Hindlimb muscle (tissue), 1 donor: ENCODE measurements around the gene EML2. TPM values are rescaled to one million over a fixed set of nuclear protein-coding genes. Genes with fewer than 3 reads are reported as not detected.
"Not testable (repeated sequence)": the region's sequence is repeated elsewhere in the genome, so short reads cannot be mapped to it uniquely, and the experiment has no call there.

Experiments
- DNase-seq: peaks from one replicate; pipeline ENCODE4 v3.0.0-alpha.2; 2013
- polyA plus RNA-seq: library from polyadenylated mRNA; unstranded; fragments of 120-200 nt; gene quantifications from one replicate; pipeline ENCODE4 v1.2.1, GENCODE V29; 2013; ENCODE audit not compliant: insufficient read length

Gene EML2
- polyA plus RNA-seq, 1 donor = 13.1 TPM

- DNase-seq = no peak
Observed at GRCh38 chr19:45646345-45646698, 7.1 kb upstream of the EML2 start.

GRCh38 chr19:45645631-45646344 is 6.6 kb upstream of the EML2 start:
- DNase-seq = peak; percentile 69

GRCh38 chr19:45645068-45645630 is 6.0 kb upstream of the EML2 start:
- DNase-seq = no peak

GRCh38 chr19:45643927-45644771 is 5.0 kb upstream of the EML2 start:
- no peak for DNase-seq

- peak; percentile 78 for DNase-seq
Observed at GRCh38 chr19:45643024-45643926, 4.1 kb upstream of the EML2 start.

GRCh38 chr19:45641274-45642105 is 2.3 kb upstream of the EML2 start:
- peak; percentile 35 for DNase-seq

GRCh38 chr19:45640849-45641273 is 1.7 kb upstream of the EML2 start:
- DNase-seq = no peak

- no peak for DNase-seq
Observed at GRCh38 chr19:45637890-45638667, 1.1 kb downstream of the EML2 start.

GRCh38 chr19:45636902-45637301 is 2.3 kb downstream of the EML2 start:
- DNase-seq = no peak

- DNase-seq = no peak
Observed at GRCh38 chr19:45636275-45636674, 2.9 kb downstream of the EML2 start.

GRCh38 chr19:45632468-45633196 is 6.6 kb downstream of the EML2 start:
- DNase-seq = peak; percentile 53

- DNase-seq = no peak
Observed at GRCh38 chr19:45630463-45630862, 8.7 kb downstream of the EML2 start.

DNA sequence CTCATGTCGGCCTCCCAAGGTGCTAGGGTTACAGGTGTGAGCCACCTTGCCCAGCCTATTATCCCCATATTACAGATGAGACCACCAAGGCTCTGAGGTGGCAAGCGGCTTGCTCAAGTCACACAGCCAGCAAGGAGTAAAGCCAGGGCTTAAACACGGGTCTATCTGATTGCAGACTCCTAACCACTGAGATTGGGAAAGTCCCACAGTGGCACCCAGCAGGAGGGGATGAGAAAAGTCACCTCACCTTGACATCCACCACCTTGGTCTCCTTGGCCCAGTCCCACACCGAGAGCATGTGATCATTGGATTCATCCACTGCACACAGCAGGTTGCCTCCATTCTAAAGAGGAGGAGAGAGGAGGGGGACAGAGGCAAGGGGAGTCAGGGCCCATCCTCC is 9.5 kb downstream of the EML2 start:
- DNase-seq = no peak

GRCh38 chr19:45628219-45628618 is 11.0 kb downstream of the EML2 start:
- not testable (repeated sequence) for DNase-seq

- DNase-seq = no peak
Observed at GRCh38 chr19:45623984-45624383, 15.2 kb downstream of the EML2 start.

DNA sequence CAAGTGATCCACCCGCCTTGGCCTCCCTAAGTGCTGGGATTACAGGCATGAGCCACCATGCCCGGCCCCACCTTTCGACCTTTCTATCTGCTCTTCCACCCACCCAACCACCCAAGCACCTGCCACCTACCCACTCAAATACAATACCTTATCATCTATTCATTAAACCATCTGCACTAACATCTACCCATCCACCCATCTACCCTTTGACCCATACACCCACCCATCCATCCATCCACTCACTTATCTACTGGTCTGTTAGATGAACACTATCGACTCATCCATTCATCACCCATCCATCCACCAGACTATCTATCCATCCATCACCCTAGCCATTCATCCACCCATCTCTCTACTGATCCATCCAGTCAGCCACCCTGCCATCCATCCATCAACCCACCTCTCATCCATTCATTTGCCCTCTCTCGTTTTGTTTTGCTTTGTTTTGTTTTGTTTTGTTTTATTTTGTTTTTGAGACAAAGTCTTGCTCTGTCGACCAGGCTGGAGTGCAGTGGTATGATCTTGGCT is 17.2 kb downstream of the EML2 start:
- no peak for DNase-seq

GRCh38 chr19:45621389-45621788 is 17.8 kb downstream of the EML2 start:
- no peak for DNase-seq

- no peak for DNase-seq
Observed at GRCh38 chr19:45616704-45617017, 22.5 kb downstream of the EML2 start.

DNA sequence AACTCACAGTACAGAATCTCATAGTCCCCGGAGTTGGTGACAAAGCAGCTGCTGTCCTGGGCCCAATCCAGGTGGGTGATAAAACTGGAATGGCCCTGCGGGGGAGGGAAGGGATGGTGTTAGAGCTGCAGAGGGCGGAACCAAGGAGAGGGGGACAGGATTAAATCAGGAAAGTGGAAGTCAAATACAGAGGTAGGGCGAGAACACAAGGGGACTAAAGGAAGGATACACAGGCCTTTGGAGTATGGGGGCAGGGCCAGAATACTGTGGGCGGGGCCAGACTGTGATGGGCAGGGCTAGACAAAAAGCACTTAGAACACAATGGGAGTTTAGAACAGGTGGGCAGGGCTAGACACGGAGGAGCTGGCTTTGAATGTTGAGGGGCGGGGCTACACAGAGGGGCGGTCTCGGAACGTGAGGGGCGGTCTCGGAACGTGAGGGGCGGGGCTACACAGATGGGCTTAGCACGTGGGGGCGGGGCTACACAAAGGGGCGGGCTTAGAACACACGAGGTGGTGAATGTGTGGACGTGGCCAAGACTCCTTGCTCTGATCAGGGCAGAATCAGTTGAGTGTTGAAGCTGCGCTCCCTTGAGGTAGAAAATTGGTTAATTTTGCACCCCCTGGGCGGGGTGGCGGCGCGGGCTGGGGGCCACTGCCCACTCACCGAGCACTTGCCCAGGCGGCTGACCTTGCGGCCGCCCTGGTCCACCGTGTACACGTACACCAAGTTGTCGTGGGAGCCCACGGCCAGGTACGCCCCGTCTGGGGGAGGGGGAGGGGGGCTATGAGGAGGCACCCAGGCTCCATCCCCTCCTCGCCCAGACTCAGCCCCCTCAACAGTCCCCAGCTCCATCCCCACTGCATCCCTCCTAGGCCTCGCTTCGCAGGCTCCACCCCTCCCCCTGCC is 23.1 kb downstream of the EML2 start:
- peak; percentile 76 for DNase-seq
